Activated CD8-positive, alpha-beta memory T cell treated with anti-CD3 and anti-CD28 coated beads for 4 hours (primary cell): Measurements from ENCODE around the gene GOLT1B.

Source experiments
- DNase-seq, 2 donors: peaks; one replicate each; pipeline ENCODE4 v3.0.0-alpha.2; 2020; ENCODE audit warnings: low read depth in 2 of 2

Gene GOLT1B

DNA sequence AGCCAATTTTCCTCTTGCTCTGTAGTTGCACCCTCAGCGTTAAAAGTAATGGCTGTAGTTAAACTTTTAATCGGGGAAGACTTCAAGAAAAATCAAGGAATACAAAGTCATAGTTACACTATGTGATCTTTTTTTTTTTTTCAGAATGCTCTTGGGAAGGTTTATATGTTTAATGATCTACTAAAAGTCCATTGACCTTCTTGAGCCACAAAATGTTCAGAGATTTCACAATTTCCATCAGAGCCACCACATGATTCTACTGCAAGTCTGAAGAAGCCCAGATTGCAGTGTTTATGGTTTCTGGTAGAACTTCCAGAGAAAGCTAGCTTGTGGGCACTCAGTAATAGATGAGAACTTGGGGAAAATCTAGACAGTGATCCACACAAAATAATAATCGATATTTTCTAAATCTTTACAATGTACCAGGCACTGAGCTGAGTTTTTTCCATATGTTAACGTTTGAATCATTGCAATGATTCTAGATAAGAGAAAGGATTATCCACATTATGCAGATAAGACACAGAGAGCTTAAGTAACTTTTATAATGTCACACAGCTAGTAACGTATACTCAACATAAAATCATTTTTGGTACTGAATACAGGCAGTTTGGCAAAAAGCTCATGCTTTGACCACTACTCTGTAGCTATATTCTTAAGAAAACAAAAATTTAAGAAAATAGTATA lies 64.8 kb downstream of the GOLT1B start:
- no peak for DNase-seq

DNA sequence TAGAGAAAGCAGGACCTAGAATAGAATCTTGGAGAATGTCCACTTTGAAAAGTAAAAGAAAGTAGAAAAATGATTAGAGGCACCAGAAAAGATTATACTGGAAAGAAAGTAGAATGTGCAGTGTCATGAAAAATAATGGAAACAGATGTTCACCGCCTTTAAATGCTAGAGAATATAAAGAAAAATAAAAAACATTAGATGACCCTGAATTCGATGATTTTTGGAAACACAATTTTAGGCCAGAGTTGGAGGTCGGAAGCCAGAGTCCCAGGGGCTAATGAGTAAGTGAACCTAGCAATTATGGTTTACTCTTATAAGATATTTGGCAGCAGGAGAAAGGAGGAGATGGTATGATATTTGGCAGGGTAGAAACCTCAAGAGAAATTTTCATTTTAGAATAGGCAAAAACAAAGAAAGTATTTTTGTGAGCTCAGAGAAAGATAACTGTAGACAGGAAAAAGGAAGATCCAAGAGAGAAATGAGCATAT lies 65.4 kb downstream of the GOLT1B start:
- no peak for DNase-seq
